Measurements from ENCODE around the gene KIF19.
A peak's percentile ranks its signal among the peaks of the same experiment; 100 is the strongest.

Gene KIF19

GRCh38 chr17:74304184-74304583 lies 21.8 kb upstream of the KIF19 start:
- H3K4me3 ChIP-seq (ENCODE audit: low read length) = no peak overlapping the region
- no peak for DNase-seq (ENCODE audit: low read depth)
- no peak for TF ChIP-seq CTCF (IDR thresholded peaks at IDR 0.05; ENCODE audit: insufficient read depth, low read depth, low read length, missing control alignments)

GRCh38 chr17:74305865-74306654 lies 20.0 kb upstream of the KIF19 start:
- DNase-seq (ENCODE audit: low read depth) = peak; percentile 7
- no peak for TF ChIP-seq CTCF (IDR thresholded peaks at IDR 0.05; ENCODE audit: insufficient read depth, low read depth, low read length, missing control alignments)
- no peak overlapping the region for H3K4me3 ChIP-seq (ENCODE audit: low read length)

DNA sequence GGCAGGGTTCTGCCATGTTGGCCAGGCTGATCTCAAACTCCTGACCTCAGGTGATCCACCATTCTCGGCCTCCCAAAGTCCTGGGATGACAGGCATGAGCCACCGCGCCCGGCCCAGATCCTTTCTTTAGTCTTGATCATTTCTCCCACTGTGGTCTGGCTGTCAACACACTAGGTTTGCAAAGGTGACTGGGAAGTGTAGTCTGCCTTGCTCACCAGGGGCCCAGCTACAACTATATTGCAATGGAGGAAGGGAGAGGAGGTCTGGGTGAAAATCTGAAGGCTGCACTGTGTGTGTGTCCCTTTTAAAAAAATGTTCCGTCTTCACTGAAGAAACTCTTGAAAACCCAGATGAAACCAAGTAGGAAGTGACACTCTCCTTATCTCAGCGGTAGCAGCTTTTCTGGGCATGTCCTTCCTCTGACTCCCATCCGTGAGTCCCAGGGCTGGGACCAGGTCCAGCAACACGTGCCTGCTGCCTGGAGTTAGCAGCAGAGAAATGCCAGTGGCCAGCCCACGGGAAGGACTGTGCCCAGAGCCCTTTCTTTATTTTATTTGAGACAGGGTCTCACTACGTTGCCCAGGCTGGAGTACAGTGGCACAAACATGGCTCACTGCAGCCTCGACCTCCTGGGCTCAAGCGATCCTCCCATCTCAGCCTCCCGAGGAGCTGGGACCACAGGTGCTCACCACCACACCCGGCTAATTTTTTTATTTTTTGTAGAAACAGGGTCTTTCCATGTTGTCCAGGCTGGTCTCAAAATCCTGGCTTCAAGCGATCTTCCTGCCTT lies 17.8 kb upstream of the KIF19 start:
- DNase-seq (ENCODE audit: low read depth) = no peak
- H3K4me3 ChIP-seq (ENCODE audit: low read length) = no peak overlapping the region
- TF ChIP-seq CTCF (IDR thresholded peaks at IDR 0.05; ENCODE audit: insufficient read depth, low read depth, low read length, missing control alignments) = no peak

- no peak for DNase-seq (ENCODE audit: low read depth)
- TF ChIP-seq CTCF (IDR thresholded peaks at IDR 0.05; ENCODE audit: insufficient read depth, low read depth, low read length, missing control alignments) = no peak
- H3K4me3 ChIP-seq (ENCODE audit: low read length) = no peak overlapping the region
Measured at GRCh38 chr17:74309902-74310301, 16.1 kb upstream of the KIF19 start.

- H3K4me3 ChIP-seq (ENCODE audit: low read length) = no peak overlapping the region
- TF ChIP-seq CTCF (IDR thresholded peaks at IDR 0.05; ENCODE audit: insufficient read depth, low read depth, low read length, missing control alignments) = no peak
- no peak for DNase-seq (ENCODE audit: low read depth)
Measured at GRCh38 chr17:74314877-74315276, 11.1 kb upstream of the KIF19 start.

GRCh38 chr17:74316220-74316619 lies 9.8 kb upstream of the KIF19 start:
- TF ChIP-seq CTCF (IDR thresholded peaks at IDR 0.05; ENCODE audit: insufficient read depth, low read depth, low read length, missing control alignments) = no peak
- no peak for DNase-seq (ENCODE audit: low read depth)
- no peak overlapping the region for H3K4me3 ChIP-seq (ENCODE audit: low read length)

Measured in epithelial cell of esophagus (primary cell).